Endothelial cell of umbilical vein (primary cell): ENCODE measurements around the gene TM2D1. TPM values are rescaled to one million over a fixed set of nuclear protein-coding genes. Genes with fewer than 3 reads are reported as not detected.

Experiments used
- BruUV-seq: library from RNA; stranded (reverse); fragments of 400-500 nt; replicated peaks from 2 replicates; lab custom pipeline; 2021; lab: Mats Ljungman, UMichigan
- CTCF ChIA-PET: fragments of 300-600, 350-600 bp; sonication (Branson Sonifier 250); formaldehyde crosslinking; loops from one replicate; lab custom pipeline; 2021; ENCODE audit warnings: antibody characterized with exemption, inconsistent platforms; lab: Charles Lee
- POLR2A ChIA-PET: fragments of 300-600, 350-600 bp; sonication (Branson Sonifier 250); formaldehyde crosslinking; loops from one replicate; lab custom pipeline; 2021; ENCODE audit warnings: antibody characterized with exemption, inconsistent platforms; lab: Charles Lee
- DNase-seq: peaks from one replicate; pipeline ENCODE4 v3.0.0-alpha.2; 2011; ENCODE audit warnings: low read depth, low spot score
- FAIRE-seq: peaks from 2 replicates; lab custom pipeline; 2011; peaks lifted over from hg19 to GRCh38; lab: Jason Lieb, UNC
- H2AFZ ChIP-seq: 2 replicates; pipeline ENCODE4 v1.6.0; 2012; ENCODE audit warnings: low read depth, low read length, control low read depth, inconsistent platforms
- H3K27ac ChIP-seq: 2 replicates; pipeline ENCODE4 v1.5.1; 2011; ENCODE audit warnings: low read depth, mild to moderate bottlenecking, control low read depth, low read length, moderate library complexity; ENCODE audit not compliant: insufficient read depth
- H3K27me3 ChIP-seq, 2 experiments: 2 replicates each; pipeline versions ENCODE4 v1.6.0 to v1.6.1; 2011; ENCODE audit warnings: low read length in 2 of 2, mixed read lengths in 1 of 2; ENCODE audit not compliant: control insufficient read depth in 2 of 2, insufficient read depth in 2 of 2
- H3K36me3 ChIP-seq, 2 experiments: 2 replicates in 1 of 2; 3 replicates in 1 of 2; pipeline ENCODE4 v1.5.1; 2011; ENCODE audit warnings: low read length in 2 of 2, mild to moderate bottlenecking in 1 of 2, moderate library complexity in 1 of 2; ENCODE audit not compliant: control insufficient read depth in 2 of 2, insufficient read depth in 2 of 2; ENCODE audit errors: extremely low read depth in 1 of 2
- H3K4me1 ChIP-seq: 3 replicates; pipeline ENCODE4 v1.5.1; 2011; ENCODE audit warnings: mild to moderate bottlenecking, low read length; ENCODE audit not compliant: control insufficient read depth, insufficient read depth; ENCODE audit errors: extremely low read depth
- H3K4me2 ChIP-seq: 2 replicates; pipeline ENCODE4 v1.6.1; 2011; ENCODE audit warnings: low read length, control low read depth, mixed read lengths; ENCODE audit not compliant: insufficient read depth
- H3K4me3 ChIP-seq, 3 experiments: fragments of 200-600 bp in 1 of 3; sonication (generic), shearing (Covaris generic) in 1 of 3; replicated peaks in 1 of 3; 2 replicates each; pipeline ENCODE4 v1.5.1; 2011 to 2016; ENCODE audit warnings: control low read depth in 3 of 3, low read length in 3 of 3, mild to moderate bottlenecking in 2 of 3, inconsistent platforms in 1 of 3, low read depth in 1 of 3, moderate library complexity in 1 of 3; ENCODE audit not compliant: insufficient read depth in 1 of 3
- H3K79me2 ChIP-seq: 2 replicates; pipeline ENCODE4 v1.6.0; 2012; ENCODE audit warnings: low read length, inconsistent platforms; ENCODE audit not compliant: control insufficient read depth, insufficient read depth
- H3K9ac ChIP-seq: replicated peaks from 2 replicates; pipeline ENCODE3; 2011; ENCODE audit warnings: low read length, control low read depth; ENCODE audit not compliant: insufficient read depth; ENCODE audit errors: extremely low read depth
- H3K9me1 ChIP-seq: replicated peaks from 3 replicates; pipeline ENCODE4 v1.6.0; 2011; ENCODE audit warnings: mild to moderate bottlenecking, low read length; ENCODE audit not compliant: control insufficient read depth, insufficient read depth; ENCODE audit errors: extremely low read depth
- H3K9me3 ChIP-seq: replicated peaks from 2 replicates; pipeline ENCODE4 v1.5.1; 2012; ENCODE audit warnings: low read length, inconsistent platforms; ENCODE audit not compliant: control insufficient read depth, insufficient read depth
- H4K20me1 ChIP-seq: replicated peaks from 2 replicates; pipeline ENCODE3; 2011; ENCODE audit warnings: mild to moderate bottlenecking, low read length; ENCODE audit not compliant: control insufficient read depth, insufficient read depth; ENCODE audit errors: extremely low read depth
- EZH2 ChIP-seq: IDR thresholded peaks from 2 replicates; pipeline ENCODE4 v1.6.1; 2012; ENCODE audit warnings: borderline replicate concordance, low read depth, mild to moderate bottlenecking, moderate library complexity, low read length, inconsistent platforms; ENCODE audit not compliant: severe bottlenecking
- FOS ChIP-seq: IDR thresholded peaks from 2 replicates; pipeline ENCODE4 v1.6.1; 2011; ENCODE audit warnings: mild to moderate bottlenecking, low read length, moderate library complexity, borderline replicate concordance; ENCODE audit not compliant: insufficient read depth
- GATA2 ChIP-seq: IDR thresholded peaks from 2 replicates; pipeline ENCODE4 v1.7.0; 2011; ENCODE audit warnings: low read depth, mild to moderate bottlenecking, moderate library complexity, mixed read lengths, low read length; ENCODE audit not compliant: insufficient read length, insufficient read depth
- JUN ChIP-seq: IDR thresholded peaks from 2 replicates; pipeline ENCODE4 v1.6.1; 2011; ENCODE audit warnings: borderline replicate concordance, low read depth; ENCODE audit not compliant: insufficient read length, insufficient read depth
- MYC ChIP-seq: IDR thresholded peaks from one replicate; pipeline ENCODE4 v1.6.1; 2011; ENCODE audit warnings: mild to moderate bottlenecking, low read depth, low read length
- POLR2A ChIP-seq: IDR thresholded peaks from 2 replicates; pipeline ENCODE4 v1.6.1; 2012; ENCODE audit warnings: low read depth, mild to moderate bottlenecking, control low read depth, low read length
- POLR2AphosphoS5 ChIP-seq: IDR thresholded peaks from 2 replicates; pipeline ENCODE4 v1.6.1; 2012; ENCODE audit warnings: low read depth, mild to moderate bottlenecking, control low read depth, low read length, moderate library complexity; ENCODE audit not compliant: insufficient read depth
- dilution Hi-C: fragments of 300-500 bp; cut with MboI; formaldehyde crosslinking; loops from one replicate; pipeline ENCODE4 v1.15.0; 2019; ENCODE audit warnings: low sequenced_read_pairs; ENCODE audit not compliant: extremely low pct_ligation_motif_present
- intact Hi-C: fragments of 100-400 bp; cut with micrococcal nuclease; formaldehyde crosslinking; loops from one replicate; pipeline ENCODE4 v1.10.0; 2022
- polyA plus RNA-seq, 4 experiments: library from polyadenylated mRNA; depleted of rRNA in 3 of 4; stranded (reverse) in 3 of 4; unstranded in 1 of 4; fragments of >200 nt; gene quantifications; 2 replicates each; pipeline versions ENCODE4 v1.2.1 to v1.2.3, GENCODE V29; 2011 to 2012; ENCODE audit warnings: missing spikeins in 1 of 4
- total RNA-seq: library from RNA; stranded (reverse); gene quantifications from 2 replicates; pipeline ENCODE4 v1.2.3, GENCODE V29; 2021
- TF ChIP-seq, protein P1 (sequence below), 2 donors: IDR thresholded peaks; 1 replicate in 1 of 2; 2 replicates in 1 of 2; pipeline ENCODE4 v1.5.1; 2011; ENCODE audit warnings: low read length in 2 of 2, mild to moderate bottlenecking in 2 of 2, moderate library complexity in 2 of 2, control low read depth in 1 of 2, inconsistent platforms in 1 of 2, low read depth in 1 of 2; ENCODE audit not compliant: insufficient read depth in 1 of 2; ENCODE audit errors: extremely low read depth in 1 of 2
- TF ChIP-seq, protein P2 (sequence below): IDR thresholded peaks from 2 replicates; pipeline ENCODE4 v1.6.1; 2011; ENCODE audit not compliant: insufficient read depth, insufficient read length

The TM2D1 gene
- total and polyA plus RNA-seq, 2 donors (not counting 3 experiments of a cell fraction or from before 2014, with no cell fraction given): 37.5 to 50.0 TPM

DNA sequence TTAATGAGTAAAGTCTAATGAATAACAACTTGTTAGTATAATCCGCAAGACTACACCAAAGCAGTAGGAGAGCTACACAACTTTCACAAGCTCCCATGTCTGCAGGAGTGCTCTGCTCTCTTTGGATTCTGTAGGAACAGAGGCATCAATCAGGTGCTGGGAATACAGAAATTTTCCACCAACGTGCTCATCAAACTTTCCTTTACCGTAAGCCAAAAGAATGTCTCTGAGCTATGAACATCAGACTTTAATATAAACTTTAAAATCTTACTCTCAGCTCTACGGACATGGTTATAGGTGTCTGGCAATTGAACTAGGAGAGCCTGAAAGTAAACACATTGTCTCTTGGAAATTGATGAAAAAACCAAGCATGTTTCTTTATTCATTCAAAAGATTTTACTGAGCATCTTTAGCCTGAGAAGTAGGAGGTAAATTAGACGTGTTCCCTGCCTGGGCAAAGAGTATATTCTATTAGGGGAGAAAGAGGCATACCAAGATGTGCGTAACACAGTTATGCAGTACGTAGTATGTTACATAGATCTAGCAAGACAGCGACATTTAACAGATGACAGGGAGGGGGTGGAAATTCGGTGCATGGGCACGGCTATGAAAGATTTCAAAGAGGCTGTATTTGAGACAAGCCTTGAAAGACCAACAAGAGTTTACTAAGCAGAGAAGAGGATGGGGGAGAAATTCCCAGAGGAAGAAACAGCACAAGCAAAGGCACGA is 85.2 kb downstream of the TM2D1 start:
- TF ChIP-seq, protein P1, sequence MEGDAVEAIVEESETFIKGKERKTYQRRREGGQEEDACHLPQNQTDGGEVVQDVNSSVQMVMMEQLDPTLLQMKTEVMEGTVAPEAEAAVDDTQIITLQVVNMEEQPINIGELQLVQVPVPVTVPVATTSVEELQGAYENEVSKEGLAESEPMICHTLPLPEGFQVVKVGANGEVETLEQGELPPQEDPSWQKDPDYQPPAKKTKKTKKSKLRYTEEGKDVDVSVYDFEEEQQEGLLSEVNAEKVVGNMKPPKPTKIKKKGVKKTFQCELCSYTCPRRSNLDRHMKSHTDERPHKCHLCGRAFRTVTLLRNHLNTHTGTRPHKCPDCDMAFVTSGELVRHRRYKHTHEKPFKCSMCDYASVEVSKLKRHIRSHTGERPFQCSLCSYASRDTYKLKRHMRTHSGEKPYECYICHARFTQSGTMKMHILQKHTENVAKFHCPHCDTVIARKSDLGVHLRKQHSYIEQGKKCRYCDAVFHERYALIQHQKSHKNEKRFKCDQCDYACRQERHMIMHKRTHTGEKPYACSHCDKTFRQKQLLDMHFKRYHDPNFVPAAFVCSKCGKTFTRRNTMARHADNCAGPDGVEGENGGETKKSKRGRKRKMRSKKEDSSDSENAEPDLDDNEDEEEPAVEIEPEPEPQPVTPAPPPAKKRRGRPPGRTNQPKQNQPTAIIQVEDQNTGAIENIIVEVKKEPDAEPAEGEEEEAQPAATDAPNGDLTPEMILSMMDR (IDR thresholded peaks at IDR 0.05; ENCODE audit: extremely low read depth in 1 of 2, insufficient read depth in 1 of 2, low read depth in 1 of 2, low read length in 2 of 2): no peak
- TF ChIP-seq FOS: no peak
- no peak for TF ChIP-seq MYC
- no peak for TF ChIP-seq POLR2AphosphoS5
- TF ChIP-seq, protein P2, sequence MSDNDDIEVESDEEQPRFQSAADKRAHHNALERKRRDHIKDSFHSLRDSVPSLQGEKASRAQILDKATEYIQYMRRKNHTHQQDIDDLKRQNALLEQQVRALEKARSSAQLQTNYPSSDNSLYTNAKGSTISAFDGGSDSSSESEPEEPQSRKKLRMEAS: no peak
- TF ChIP-seq POLR2A: no peak
- no peak for TF ChIP-seq EZH2
- TF ChIP-seq JUN: no peak
- TF ChIP-seq GATA2: no peak
- ChIA-PET CTCF (interaction anchor here (1.5 to 3.0 kb wide), 3 partner anchors 15 to 590 kb away, joined by 4 to 20 read pairs (median 6); no protein-coding TSS in a partner anchor), POLR2A (no interaction called here)
- H3K9me1 ChIP-seq: no peaks in the 10 kb centered on the region
- dilution Hi-C loops (no loop called here), intact Hi-C loops (loop anchor here (2.0 to 10.0 kb wide), 4 partner anchors 213 to 1485 kb away; no protein-coding TSS in a partner anchor)
- H3K79me2 ChIP-seq: no peaks in the 10 kb centered on the region
- peaks cover 16% of the 10 kb centered on the region for H3K4me1 ChIP-seq
- no peaks in the 10 kb centered on the region for H3K36me3 ChIP-seq
- H3K9ac ChIP-seq: no peak overlapping the region
- no peak overlapping the region for H3K4me3 ChIP-seq
- no peak overlapping the region for H3K27ac ChIP-seq
- H4K20me1 ChIP-seq: no peaks in the 10 kb centered on the region
- H3K9me3 ChIP-seq: no peaks in the 10 kb centered on the region
- FAIRE-seq (no peak), DNase-seq (no peak)
- BruUV-seq: no TSS peak
- H2AFZ ChIP-seq: no peak overlapping the region
- no peak overlapping the region for H3K4me2 ChIP-seq
- no peaks in the 10 kb centered on the region for H3K27me3 ChIP-seq
